ENCODE data around the gene SCYL2.
A peak's percentile ranks its signal among the peaks of the same experiment; 100 is the strongest.
"Not testable (repeated sequence)": the region's sequence is repeated elsewhere in the genome, so short reads cannot be mapped to it uniquely, and the experiment has no call there.

SCYL2 gene

GRCh38 chr12:100266835-100267602 lies at the start of gene SCYL2, which contains the start of gene DEPDC4:
Gene SCYL2, plus strand, starts transcription at chr12:100267177. Its CDS starts 15,794 bp downstream, at chr12:100282971.
Gene DEPDC4, minus strand, starts transcription at chr12:100267079. Its CDS starts 3 bp downstream, at chr12:100267076.
- DNase-seq: peak; percentile 91

GRCh38 chr12:100219328-100220109 lies 47.5 kb upstream of the SCYL2 start:
- no peak for DNase-seq

GRCh38 chr12:100221523-100221922 lies 45.5 kb upstream of the SCYL2 start:
- DNase-seq: no peak

- DNase-seq: not testable (repeated sequence)
Measured at GRCh38 chr12:100222173-100222572, 44.8 kb upstream of the SCYL2 start.

GRCh38 chr12:100225491-100225890 lies 41.5 kb upstream of the SCYL2 start:
- DNase-seq: no peak

GRCh38 chr12:100229036-100229635 lies 37.8 kb upstream of the SCYL2 start:
- DNase-seq: no peak

- no peak for DNase-seq
Measured at GRCh38 chr12:100229876-100230275, 37.1 kb upstream of the SCYL2 start.

GRCh38 chr12:100231873-100232272 lies 35.1 kb upstream of the SCYL2 start:
- DNase-seq: not testable (repeated sequence)

- DNase-seq: no peak
Measured at GRCh38 chr12:100234166-100234565, 32.8 kb upstream of the SCYL2 start.

- DNase-seq: no peak
Measured at GRCh38 chr12:100234591-100235304, 32.2 kb upstream of the SCYL2 start.

- no peak for DNase-seq
Measured at GRCh38 chr12:100238801-100239200, 28.2 kb upstream of the SCYL2 start.

GRCh38 chr12:100239589-100239988 lies 27.4 kb upstream of the SCYL2 start:
- DNase-seq: no peak

GRCh38 chr12:100243137-100243536 lies 23.8 kb upstream of the SCYL2 start:
- DNase-seq: no peak

- no peak for DNase-seq
Measured at GRCh38 chr12:100247765-100248164, 19.2 kb upstream of the SCYL2 start.

GRCh38 chr12:100248886-100249285 lies 18.1 kb upstream of the SCYL2 start:
- no peak for DNase-seq

GRCh38 chr12:100249941-100250340 lies 17.0 kb upstream of the SCYL2 start:
- DNase-seq: no peak

- DNase-seq: no peak
Measured at GRCh38 chr12:100251917-100252316, 15.1 kb upstream of the SCYL2 start.

GRCh38 chr12:100253437-100253836 lies 13.5 kb upstream of the SCYL2 start:
- no peak for DNase-seq

- DNase-seq: no peak
Measured at GRCh38 chr12:100254876-100255275, 12.1 kb upstream of the SCYL2 start.

GRCh38 chr12:100258127-100258526 lies 8.8 kb upstream of the SCYL2 start:
- DNase-seq: no peak

- DNase-seq: no peak
Measured at GRCh38 chr12:100263131-100263530, 3.8 kb upstream of the SCYL2 start.

GRCh38 chr12:100265107-100265506 lies 1.9 kb upstream of the SCYL2 start:
- DNase-seq: not testable (repeated sequence)
